Ammon's horn (tissue), 1 donor: ENCODE results near the gene PACRG.
A peak's percentile ranks its signal among the peaks of the same experiment; 100 is the strongest.

Experiments used
- DNase-seq: peaks from one replicate; pipeline ENCODE4 v3.0.0-alpha.2; 2016; ENCODE audit warnings: low spot score

Gene PACRG

DNA sequence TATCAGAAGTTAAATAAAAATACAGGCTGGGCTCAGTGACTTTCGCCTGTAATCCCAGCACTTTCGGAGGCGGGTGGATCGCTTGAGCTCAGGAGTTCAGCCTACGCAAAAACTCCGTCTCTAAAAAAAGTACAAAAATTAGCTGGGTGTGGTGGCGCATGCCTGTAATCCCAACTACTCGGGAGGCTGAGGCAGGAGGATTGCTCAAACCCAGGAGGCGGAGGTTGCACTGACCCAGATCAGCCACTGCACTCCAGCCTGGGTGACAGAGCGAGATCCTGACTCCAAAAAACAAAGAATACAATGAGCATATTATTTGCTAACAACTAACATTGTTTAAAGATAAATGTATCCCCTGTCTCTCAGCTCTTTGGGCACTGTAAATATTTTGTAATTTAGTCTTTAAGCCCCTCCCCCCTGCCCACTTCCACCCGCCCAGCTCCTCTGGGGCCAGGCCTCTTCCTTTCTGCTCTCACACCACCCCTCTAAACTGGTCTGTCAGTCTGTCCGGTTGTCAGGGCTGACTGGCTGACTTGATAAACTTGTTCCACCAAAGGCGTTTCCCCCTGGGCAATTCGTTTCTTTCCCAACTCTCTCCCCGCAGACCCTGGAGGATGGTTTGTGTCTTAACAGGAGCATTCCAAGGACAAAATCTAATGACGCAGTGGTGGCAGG is 624.4 kb downstream of the PACRG start:
- DNase-seq: peak; percentile 84

DNA sequence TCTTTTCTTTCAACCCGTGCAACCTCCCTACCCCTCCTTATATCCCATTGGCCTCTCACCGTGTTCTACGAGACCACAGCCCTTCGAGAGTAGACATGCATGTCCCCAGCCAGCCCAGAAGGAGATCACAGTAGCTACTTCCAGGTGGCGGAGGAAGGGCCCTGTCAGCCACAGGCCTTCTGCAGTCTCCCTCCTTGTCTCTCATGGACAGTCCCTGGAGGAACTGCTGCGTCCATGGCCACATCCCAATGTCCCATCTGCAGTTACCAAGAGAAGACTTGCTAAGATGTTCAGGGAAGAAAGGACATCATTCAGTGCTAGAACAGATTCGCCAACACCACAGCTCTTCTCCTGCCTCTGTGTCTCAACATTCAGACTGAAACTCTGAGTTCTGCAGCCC is 625.2 kb downstream of the PACRG start:
- DNase-seq: no peak

DNA sequence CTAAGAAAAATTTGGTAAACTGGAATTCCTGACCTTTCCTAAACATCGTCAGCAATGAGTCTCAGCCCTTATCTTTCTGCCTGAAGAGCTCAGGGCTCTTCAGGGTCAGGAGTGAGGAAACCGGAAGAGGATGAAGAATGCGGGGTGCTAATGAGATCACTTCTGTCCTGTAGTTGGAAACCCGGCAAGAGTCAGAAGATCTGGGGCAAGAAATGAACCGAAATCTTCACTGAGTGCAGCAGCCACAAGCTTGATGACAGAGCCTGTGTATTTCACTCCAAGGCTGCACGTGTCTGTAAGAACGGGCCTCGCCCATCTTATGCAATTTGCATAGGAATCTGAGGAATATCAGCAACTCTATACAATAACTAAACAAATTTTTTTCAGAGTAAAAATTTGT is 626.3 kb downstream of the PACRG start:
- DNase-seq: no peak

DNA sequence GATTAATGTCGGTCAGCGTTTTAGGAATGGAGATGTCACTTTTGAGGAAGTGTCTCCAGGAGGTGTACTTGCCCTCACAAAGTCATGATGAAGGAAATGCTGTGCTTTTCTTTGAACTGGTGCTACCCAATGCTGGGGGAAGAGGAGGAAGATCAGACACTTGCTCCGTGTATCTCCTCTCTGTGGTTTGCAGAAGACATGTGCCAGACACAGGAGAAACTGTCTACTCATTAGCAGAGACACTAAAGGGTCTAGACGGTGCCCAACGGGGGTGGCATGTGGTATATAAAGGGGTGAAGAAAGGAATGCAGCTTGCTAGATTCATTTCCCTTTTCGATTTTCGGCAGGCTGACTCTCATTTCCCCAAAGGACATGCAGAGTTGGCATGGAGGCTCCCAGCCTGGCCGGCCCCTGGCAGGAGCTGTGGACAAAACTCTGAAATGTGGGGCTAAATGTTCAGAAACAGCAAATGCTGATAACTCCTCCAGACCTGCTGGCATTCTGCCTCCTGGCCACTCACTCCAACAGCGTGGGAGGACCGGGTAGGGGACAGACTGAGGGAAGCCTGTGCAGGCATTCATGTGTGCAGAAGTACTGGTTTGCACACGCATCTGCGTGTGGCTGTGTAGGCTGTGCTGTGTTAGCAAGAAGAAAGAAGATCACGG is 627.1 kb downstream of the PACRG start:
- peak; percentile 78 for DNase-seq

DNA sequence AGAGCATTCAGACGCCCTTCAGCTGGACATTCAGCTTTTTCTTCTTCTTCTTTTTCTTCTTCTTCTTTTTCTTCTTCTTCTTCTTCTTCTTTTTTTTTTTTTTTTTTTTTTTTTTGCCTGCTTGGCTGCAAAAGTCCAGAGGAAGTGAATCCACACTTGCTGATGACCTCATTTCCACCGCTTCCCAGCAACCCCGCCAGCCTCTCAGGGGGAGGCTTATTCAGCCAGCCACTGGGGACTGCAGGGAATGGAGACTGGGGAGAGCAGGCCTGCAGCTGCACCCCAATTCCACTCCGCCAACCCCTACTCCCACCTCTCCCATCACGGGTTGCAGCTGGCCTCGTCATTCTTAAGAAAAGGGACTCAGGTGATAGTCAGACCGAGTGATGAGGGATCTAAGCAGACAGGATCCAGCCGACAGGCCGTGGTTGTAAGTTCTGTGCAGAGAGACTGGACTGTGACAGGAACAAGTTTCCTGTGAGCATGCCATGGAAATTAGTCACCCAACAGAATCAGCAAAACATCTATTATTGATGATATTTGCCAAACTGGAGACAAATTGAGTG is 627.7 kb downstream of the PACRG start:
- peak; percentile 85 for DNase-seq

DNA sequence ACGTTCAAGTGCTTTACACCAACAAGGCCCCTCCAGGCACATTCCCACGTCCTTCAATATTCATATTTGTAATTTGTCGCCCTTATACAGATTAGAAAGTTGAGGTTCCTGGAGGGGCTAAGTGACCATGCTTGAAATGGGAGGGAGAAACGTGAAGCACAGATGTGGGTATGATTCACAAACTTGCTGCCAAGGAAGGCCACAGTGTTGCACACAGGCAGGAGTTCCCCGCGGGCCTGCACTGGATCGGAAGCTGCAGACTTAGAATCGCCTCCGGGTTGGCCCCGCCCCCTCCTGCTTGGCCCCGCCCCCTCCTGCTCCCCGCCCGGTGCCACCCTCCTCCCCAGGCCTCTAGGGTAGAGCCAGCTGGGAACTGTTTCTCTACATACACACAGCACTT is 628.5 kb downstream of the PACRG start:
- peak; percentile 86 for DNase-seq

DNA sequence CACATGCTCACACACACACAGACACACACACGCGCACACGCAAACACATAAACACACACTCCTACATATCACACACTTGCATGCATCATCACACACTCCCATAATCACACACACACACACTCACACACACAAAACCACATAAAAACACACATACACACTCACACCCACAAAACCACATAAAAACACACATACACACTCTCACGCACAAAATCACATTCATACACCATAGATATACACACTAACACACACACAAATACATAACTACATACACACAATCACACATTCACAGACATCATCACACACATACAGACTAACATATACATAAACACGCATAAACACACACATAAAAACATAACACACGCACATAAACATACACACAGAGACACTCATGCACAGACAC is 629.0 kb downstream of the PACRG start:
- DNase-seq: no peak

DNA sequence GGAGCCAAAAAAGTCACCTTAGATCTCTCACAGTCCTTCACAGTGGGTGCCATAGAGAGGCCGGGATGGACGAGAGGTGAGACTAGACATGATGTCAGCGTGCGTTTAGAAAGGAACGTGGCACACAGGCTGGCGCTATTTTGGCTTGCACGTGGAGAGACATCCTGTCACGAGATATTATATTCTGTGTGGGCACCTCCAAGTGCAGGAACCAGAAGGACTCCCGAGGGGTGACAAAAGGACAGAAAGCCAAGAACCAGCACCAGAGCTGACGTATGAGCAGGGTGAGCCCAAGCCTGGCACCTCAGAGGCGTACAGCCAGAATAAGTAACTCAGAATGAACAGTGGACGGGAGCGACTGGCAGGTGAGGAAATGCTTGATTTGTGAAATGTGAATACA is 636.9 kb downstream of the PACRG start:
- no peak for DNase-seq
